GM21786 (cell line): Measurements from ENCODE around the gene UROD.
"Not testable (repeated sequence)": the region's sequence is repeated elsewhere in the genome, so short reads cannot be mapped to it uniquely, and the experiment has no call there.

ENCODE experiments used
- ATAC-seq: cut with Tn5 transposase; IDR thresholded peaks from one replicate; pipeline ENCODE4 v1.9.1; 2021; ENCODE audit not compliant: unreplicated experiment

The UROD gene

DNA sequence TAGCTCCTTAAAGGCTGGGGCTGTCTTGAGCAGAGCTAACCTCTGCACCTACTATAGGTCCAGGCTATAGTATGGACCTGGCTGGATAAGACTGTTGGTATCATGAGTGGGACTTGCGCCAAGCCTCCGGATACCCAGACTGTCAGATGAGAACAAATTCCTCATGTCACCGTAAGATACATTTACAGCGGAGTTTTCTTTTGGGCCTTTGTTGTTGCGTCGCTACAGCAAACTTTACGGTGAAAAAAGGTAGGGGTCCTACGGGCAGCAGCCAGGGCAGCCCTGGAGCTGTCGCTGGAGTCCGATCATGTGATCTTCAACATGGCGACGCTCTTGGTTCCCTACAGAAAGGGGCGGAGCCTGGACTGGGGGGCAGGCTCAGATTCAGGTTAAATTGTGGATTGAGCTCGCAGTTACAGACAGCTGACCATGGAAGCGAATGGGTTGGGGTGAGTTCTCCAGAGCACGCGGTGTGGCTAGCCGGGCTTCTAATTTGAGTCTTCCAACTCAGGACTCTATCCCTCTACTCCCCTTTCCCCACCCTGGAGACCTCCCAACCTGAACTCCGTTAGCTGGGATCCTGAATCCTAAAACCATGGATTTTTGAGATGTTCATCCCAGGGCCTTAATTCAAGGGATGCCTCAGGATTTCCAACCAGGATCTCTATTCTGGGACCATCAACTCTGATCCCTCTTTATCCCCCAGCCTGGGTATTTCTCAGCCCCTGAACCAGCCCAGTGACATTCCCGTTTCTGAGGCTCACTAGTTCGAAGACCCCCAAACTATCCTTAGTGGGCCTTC, at the start of gene UROD:
Gene UROD, plus strand, starts transcription at position 418 of the 802 bp plus-strand sequence. Its CDS starts 12 bp downstream, at position 430.
- peak; percentile 67 for ATAC-seq

DNA sequence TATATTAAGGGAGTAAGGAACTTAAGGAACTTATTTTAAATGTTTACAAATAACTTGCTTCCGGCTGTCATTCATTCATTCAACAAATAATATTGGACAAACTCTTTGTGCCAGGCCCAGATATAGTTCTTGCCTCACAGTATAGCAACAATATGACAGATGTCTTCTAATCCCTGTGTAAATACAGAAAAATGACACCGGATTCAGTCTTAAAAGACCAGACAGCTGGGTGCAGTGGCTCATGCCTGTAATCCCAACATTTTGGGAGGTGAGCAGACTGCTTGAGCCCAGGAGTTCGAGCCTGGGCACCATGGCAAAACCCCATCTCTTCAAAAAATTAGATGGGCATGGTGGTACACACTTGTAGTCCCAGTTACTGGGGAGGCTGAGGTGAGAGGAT, 49.3 kb upstream of the UROD start:
- no peak for ATAC-seq

DNA sequence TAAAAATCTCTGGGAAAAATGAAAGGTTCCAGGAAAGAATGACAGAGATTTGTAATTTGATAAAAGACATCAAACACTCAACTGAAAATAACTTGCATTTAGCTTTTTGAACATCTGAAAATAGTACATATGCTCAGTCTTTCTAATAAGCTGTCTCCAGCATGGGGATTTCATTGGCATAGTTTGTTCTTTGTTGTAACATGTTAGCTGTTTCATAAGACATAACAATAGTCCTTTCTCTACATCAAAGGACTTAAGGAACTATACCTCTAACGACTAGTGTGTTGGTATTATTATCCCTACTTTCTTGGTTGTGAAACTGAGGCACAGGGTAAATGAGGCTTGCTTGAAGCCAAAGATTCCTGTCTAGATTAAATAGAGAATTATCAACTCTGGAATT, 47.7 kb upstream of the UROD start:
- ATAC-seq = no peak

DNA sequence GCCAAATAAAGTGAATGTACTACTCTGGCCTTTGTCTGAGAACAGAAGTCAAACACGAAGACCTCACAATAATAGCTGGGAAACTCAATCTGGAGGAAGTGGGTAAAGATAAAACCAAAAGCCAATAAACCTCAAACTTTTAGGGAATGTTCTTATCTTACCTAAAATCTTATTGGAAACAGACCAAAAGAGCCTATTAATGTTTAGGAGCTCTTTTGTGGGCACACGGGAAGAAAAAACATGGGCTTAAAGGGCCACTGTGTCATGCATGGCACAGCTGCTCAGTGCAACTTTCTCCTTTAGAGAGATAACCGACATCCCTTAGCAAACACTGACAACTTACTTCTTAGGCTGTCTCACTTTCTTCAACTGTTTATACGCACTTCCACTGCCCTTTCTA, 41.7 kb upstream of the UROD start:
- ATAC-seq = no peak

DNA sequence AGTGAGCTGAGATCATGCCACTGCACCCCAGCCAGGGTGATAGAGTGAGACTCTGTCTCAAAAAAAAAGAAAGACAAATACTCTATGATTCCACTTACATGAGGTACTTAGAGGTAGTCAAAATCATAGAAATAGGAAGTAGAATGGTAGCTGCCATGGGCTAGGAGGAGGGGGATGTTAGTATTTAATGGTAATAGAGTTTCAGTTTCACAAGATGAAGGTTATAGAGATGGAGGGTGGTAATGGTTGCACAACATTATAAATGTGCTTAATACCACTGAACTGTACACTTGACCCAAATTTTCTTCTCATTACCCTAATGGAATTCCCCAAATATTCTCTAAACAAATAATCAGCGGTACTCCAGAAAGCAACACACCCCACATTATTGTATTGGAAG, 38.4 kb upstream of the UROD start:
- no peak for ATAC-seq

DNA sequence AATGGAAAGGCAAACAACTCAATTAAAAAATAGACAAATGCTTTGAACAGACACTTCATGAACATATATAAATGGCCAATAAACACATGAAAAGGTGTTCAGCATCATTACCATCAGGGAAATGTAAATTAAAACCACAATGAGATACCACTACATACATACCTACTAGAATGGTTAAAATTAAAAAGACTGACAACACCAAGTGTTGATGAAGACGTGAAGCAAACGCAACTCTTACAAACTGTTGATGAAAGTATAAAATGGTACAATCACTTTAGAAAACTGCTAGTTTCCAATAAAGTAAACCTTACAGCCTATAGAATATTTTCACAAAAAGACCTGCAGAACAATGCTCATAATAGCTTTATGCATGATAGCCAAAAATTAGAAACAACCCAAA, 35.8 kb upstream of the UROD start:
- no peak for ATAC-seq

DNA sequence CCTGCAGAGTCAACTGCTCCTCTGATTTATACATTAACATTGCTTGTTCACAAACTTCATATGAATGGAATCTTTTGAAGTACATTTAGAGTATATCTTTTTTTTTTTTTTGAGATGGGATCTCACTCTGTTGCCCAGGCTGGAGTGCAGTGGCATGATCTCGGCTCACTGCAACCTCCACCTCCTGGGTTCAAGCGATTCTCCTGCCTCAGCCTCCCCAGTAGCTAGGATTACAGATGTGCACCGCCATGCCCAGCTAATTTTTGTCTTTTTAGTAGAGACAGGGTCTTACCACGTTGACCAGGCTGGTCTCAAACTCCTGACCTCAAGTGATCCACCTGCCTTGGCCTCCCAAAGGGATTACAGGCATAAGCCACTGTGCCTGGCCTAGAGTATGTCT, 34.7 kb upstream of the UROD start:
- not testable (repeated sequence) for ATAC-seq

DNA sequence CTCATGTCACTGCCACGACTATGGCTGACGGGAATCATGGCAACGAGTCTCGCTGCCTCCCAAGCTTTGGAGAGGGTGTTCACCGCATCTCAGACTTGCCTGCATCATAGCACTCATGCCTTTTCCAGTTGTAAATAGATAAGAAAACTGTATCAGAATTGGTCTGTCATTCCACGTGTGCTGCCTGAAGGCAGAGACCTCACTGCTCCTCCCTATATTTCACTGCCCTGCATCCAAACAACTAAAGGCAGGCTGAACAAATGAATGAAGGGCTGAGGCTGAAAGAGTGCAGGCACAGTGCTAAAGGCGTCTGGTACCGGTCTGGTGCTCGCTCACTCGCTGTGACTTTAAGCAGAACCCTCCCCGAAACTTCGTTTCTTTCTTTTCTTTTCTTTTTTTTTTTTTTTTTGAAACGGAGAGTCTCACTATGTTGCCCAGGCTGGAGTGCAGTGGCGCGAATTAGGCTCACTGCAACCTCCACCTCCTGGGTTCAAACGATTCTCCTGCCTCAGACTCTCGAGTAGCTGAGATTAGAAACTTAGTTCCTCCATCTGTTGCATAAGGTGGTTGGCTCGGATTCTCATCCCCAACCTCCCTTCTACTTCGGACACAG, 26.2 kb upstream of the UROD start:
- ATAC-seq = no peak

DNA sequence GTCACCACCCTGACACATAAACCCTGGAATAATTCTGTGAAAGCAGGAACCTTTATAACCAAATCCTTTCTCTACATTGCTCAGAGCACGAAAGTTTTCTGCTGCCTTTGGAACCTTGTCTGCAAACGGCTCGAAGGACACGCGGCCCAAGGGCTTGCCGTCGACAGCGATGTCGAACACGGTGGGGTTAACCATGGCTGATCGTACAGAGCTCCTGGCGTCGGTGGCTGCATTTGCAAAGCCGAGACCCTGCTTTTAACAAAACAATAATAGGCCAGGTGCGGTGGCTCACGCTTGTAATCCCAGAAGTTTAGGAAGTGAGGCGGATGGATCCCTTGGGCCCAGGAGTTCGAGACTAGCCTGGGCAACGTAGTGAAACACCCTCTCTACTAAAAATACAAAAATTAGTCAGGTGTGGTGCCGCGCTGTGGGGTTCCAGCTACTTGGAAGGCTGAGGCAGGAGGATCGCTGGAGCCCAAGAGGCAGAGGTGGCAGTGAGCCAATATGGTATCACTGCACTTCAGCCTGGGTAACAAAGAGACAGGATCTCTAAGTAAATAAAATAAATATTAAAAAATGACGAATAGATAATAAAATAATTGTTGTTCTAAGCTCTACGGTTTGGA, 23.4 kb upstream of the UROD start:
- no peak for ATAC-seq

DNA sequence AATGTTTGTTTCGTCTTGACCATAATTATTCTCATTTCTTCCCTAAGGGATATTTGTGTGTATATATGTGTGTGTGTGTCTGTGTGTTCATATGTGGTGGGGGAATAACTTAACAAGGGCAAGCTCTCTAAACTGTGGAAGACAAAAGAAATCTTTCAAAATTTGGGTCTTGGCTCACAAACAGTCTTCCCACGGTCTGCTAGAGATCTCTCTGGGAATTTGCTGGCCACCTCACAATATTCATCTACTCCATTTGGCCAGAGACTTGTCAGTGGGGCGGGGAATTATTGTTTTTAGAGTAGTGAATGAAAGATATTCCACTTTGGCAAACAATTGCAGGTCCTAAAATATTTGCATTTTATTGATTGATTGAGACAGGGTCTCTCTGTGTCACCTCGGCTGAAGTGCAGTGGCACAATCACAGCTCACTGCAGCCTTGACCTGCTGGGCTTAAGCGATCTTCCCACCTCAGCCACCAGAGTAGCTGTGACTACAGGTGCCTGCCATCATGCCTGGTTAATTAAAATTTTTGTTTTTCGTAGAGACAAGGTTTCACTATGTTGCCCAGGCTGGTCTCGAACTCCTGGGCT, 17.6 kb upstream of the UROD start:
- ATAC-seq = no peak

DNA sequence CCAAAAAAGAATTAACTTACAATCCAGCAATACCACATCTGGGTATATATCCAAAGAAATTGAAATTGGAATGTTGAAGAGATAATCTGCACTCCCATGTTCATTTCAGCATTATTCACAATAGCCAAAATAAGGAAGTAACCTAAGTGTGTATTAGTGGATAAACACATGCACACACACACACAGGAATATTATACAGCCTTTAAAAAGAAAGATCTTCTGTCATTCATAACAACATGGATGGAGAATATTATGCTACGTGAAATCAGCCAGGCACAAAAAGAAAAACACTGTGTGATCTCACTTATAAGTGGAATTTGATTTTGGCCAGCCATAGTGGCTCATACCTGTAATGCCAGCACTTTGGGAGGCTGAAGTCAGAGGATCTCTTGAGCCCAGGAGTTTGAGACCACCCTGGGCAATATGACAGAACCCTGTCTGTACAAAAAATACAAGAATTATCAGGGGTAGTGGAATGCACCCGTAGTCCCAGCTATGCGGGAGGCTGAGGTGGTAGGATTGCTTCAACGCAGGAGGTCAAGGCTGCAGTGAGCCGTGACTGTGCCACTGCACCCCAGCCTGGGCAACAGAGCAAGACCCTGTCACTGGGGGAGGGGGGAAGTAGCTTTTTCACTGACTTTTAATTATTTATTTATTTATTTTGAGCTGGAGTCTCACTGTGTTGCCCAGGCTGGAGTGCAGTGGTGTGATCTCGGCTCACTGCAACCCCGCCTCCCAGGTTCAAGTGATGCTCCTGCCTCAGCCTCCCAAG, 16.4 kb upstream of the UROD start:
- ATAC-seq = no peak

DNA sequence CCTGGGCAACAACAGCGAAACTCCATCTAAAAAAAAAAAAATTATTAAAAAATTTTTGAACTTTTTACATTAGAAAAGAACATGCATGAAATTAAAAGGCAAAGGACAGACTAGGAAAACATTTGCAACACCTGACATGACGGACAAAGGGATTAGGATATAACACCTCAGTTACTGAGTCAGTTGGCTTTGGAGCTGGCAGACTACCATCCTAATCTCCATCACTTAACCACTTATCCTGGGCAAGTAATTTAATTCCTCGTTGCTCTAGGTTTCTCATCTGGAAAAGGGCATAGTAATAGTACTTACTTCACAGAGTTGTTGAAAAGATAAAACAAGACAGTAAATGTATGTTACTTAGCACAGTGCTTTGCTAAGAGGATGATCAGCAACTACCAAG, 12.8 kb upstream of the UROD start:
- ATAC-seq = no peak

DNA sequence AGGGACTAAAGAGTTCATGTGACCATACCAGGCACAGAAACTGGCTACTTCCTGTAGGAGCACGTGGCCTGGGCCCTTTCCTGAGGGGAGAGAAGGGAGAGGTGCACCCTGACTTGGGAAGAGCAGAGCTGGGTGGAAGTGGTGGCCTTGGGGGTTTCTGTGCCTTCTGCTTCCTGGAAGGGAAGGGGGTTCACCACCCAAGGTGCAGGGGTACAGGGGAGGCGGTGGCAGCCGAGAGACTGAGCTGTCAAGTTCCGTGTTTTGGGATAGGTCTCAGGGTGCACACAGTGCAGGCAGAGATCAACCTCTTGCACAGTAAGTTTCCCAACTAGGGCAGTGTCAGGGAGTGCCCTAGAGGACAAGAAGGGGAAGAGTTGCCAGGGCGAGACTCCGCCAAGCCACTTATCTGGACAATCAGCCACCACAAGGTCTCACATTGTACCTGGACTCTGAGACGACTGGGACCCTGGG, 11.0 kb upstream of the UROD start:
- no peak for ATAC-seq

DNA sequence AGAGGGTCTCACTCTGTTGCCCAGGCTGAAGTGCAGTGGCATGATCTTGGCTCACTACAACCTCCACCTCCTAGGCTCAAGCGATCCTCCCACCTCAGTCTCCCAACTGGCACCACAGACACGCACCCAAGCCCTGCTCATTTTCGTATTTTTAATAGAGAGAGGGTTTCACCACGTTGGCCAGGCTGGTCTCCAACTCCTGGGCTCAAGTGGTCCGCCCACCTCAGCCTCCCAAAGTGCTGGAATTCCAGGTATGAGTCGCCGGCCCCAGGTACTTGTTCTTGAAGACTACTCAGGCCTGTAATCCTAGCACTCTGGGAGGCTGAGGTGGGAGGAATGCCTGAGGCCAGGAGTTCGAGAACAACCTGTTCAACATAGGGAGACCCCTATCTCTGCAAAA, 10.5 kb upstream of the UROD start:
- ATAC-seq = not testable (repeated sequence)

DNA sequence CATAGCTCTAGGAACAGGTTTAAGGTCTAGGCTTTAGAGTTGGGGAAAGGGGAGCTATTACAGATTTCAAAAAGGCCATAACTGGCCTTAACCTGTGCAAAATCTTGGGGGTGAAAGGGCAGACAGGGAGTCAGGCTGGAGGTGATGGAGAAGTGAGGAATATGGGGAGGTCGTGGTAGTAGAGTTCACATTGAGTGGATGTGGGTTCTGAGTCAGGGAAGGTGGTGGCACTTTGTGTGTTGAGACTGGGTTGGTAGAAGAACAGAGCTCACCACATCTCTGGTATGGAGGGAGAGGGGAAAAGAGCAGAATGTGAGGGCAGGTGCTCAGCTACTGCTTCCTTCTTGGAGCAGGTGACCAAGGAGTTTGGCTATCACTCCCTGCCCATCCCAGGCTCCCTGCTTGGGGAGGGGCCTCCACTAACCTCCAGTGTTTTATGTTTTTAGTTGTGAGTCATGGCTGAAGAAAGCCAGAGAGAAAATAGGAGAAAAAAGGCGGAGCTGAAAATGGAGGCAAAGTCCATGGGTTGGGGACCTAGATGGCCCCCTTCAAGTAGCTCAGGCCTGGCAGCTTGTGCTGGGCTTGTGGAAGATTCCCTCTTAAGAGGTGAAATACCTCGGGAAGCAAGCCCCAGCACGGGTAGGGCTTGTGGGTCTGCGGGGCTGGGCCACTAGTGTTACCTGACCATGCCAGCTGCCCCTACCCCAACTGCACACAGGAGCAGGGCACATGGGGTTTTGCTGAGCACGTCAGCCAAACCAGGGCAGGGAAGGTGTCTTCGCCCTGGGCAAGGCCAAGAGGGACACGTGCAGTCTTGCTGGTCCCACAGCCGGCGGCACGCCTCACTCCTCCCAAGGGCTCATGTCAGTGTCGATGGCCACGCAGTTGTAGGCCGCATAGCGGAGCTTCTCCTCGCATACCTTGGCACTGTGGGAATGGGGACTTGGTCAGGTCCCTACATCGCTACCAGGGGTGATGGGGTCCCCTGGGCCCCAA, 9.1 kb upstream of the UROD start:
- ATAC-seq = no peak

DNA sequence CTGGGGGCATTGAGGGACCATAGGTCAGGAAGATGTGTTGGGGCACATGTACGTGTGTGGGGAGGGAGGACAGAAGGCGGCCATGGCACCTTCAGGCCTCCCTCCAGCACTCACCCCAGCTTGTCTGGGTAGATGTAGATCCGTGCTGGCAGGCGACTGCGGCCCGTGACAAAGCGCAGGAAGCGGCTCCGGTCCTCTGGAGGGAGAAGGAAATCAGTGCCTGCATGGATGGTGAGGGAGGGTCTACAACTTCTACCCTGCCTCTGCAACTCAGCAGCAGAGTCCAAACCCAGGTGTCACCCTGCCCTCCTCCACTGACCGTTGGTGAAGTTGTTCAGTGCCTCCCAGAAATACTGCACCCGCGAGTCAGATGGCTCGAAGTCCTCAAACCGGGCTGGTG, 8.3 kb upstream of the UROD start:
- ATAC-seq = no peak

DNA sequence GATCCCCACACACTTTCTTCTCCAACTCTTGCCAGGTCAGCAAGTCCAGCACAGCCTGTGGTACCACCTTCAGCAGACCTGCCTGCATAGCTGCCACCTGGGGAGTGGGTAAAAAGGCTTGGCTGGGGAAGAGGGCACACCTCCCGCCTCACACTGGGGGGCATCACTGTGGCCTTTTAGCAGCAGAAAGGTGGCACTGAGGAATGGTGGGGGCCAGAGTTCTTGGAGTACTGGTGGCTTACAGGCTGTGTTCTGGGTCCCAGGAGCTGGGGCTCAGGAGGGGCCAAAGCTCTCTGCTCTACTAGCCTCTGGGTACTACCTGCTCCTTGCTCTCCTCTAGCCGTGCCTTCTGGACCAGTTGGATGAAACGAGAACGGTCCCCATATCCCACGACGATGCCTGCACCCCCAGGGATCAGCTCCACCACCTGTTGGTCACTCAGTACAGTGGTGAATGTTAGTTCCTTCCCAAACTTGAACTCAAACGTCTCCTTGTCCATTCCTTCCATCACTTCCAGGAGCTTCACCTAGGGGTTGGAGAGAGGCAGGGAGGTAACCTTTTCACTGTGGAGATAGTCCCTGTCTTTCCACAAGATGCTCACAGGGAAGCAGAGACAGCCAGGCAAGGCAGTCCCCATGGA, 7.7 kb upstream of the UROD start:
- no peak for ATAC-seq

DNA sequence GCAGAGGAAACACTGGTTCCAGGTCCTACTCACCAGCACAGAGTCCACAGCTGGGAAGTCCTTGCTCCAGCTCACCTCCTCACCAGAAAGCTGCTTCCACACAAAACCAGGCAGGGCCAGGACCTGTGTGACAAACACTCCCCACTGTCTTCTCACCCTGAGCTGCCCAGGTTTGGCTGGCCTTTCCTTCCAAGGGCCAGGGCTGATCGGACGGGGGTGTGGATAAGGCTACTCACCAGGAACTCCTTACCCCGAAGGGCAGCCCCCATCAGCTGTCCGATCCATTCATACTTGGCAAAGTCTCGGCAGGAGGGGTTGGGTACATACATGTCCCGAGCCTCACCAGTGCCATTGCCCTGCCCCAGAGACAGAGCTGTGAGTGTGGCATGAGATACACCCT, 6.3 kb upstream of the UROD start:
- no peak for ATAC-seq

DNA sequence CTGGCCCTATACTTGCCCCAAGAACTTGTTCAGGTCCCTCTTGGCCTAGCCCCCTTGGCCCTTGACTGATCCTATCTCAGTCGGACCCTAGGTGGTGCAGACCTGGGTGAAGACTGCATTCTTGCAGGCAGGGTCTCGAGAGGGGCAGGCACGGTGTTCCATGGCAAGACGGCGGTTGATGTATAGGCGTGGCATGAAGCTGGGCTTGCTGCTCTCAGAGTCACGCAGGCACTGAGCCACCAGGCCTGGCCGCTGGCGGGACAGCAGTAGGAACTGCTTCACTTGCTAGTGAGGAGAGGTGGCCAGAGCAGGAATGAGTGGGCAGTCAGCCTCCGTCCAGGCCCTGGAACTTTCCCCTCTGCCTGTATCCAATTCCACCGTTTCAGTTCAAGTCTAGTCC, 4.7 kb upstream of the UROD start:
- no peak for ATAC-seq
